ENCODE measurements around the gene ITGB2.

ITGB2 gene

GRCh38 chr21:44838951-44839350 lies 81.7 kb downstream of the ITGB2 start:
- H3K9me3 ChIP-seq = no peaks in the 10 kb centered on the region
- no peak for TF ChIP-seq CTCF (IDR thresholded peaks at IDR 0.05)
- H3K36me3 ChIP-seq = no peaks in the 10 kb centered on the region
- no peak overlapping the region for H3K4me3 ChIP-seq
- H3K27ac ChIP-seq = no peak overlapping the region
- H3K4me1 ChIP-seq = peaks cover 0 to 6% (median 3%) of the 10 kb centered on the region in 4 donors
- intact Hi-C loops (cut with DNase I; ENCODE audit: low total_unique reads) = no loop called here
- peak in 1 of 2 donors; percentile 33 for DNase-seq
- H3K27me3 ChIP-seq = peaks cover 0 to 25% of the 10 kb centered on the region in 2 donors

- Histone ChIP-seq H3K9me3 (no peaks in the 10 kb centered on the region), H3K27ac (no peak overlapping the region), H3K36me3 (no peaks in the 10 kb centered on the region), H3K27me3 (peaks cover 0 to 25% of the 10 kb centered on the region in 2 donors), H3K4me3 (no peak overlapping the region), H3K4me1 (peaks cover 0 to 6% (median 3%) of the 10 kb centered on the region in 4 donors)
- intact Hi-C loops (cut with DNase I; ENCODE audit: low total_unique reads) = no loop called here
- DNase-seq = peak in 1 of 2 donors; percentile 64
- TF ChIP-seq CTCF (IDR thresholded peaks at IDR 0.05) = no peak
Measured at GRCh38 chr21:44838039-44838895, 82.4 kb downstream of the ITGB2 start.

GRCh38 chr21:44837537-44837936 lies 83.2 kb downstream of the ITGB2 start:
- peaks cover 0 to 23% of the 10 kb centered on the region in 2 donors for H3K27me3 ChIP-seq
- H3K36me3 ChIP-seq = no peaks in the 10 kb centered on the region
- H3K9me3 ChIP-seq = no peaks in the 10 kb centered on the region
- intact Hi-C loops (cut with DNase I; ENCODE audit: low total_unique reads) = no loop called here
- DNase-seq = peak in 1 of 2 donors; percentile 48
- H3K4me3 ChIP-seq = no peak overlapping the region
- no peak for TF ChIP-seq CTCF (IDR thresholded peaks at IDR 0.05)
- H3K27ac ChIP-seq = no peak overlapping the region
- peaks cover 0 to 6% (median 3%) of the 10 kb centered on the region in 4 donors for H3K4me1 ChIP-seq

- DNase-seq = peak in 1 of 2 donors; percentile 65
- Histone ChIP-seq H3K27me3 (peaks cover 0 to 18% of the 10 kb centered on the region in 2 donors), H3K36me3 (no peaks in the 10 kb centered on the region), H3K4me3 (no peak overlapping the region), H3K4me1 (peaks cover 0 to 6% (median 3%) of the 10 kb centered on the region in 4 donors), H3K9me3 (no peaks in the 10 kb centered on the region), H3K27ac (no peak overlapping the region)
- intact Hi-C loops (cut with DNase I; ENCODE audit: low total_unique reads) = no loop called here
- TF ChIP-seq CTCF (IDR thresholded peaks at IDR 0.05) = no peak
Measured at GRCh38 chr21:44836666-44837471, 83.8 kb downstream of the ITGB2 start.

- TF ChIP-seq CTCF (IDR thresholded peaks at IDR 0.05) = no peak
- Histone ChIP-seq H3K27ac (no peak overlapping the region), H3K27me3 (peaks cover 0 to 18% of the 10 kb centered on the region in 2 donors), H3K4me3 (no peak overlapping the region), H3K9me3 (no peaks in the 10 kb centered on the region), H3K4me1 (peaks cover 0 to 6% (median 3%) of the 10 kb centered on the region in 4 donors), H3K36me3 (no peaks in the 10 kb centered on the region)
- no peak for DNase-seq
- intact Hi-C loops (cut with DNase I; ENCODE audit: low total_unique reads) = no loop called here
Measured at GRCh38 chr21:44836349-44836665, 84.4 kb downstream of the ITGB2 start.
